ENCODE results near the gene EEF1E1.

DNA sequence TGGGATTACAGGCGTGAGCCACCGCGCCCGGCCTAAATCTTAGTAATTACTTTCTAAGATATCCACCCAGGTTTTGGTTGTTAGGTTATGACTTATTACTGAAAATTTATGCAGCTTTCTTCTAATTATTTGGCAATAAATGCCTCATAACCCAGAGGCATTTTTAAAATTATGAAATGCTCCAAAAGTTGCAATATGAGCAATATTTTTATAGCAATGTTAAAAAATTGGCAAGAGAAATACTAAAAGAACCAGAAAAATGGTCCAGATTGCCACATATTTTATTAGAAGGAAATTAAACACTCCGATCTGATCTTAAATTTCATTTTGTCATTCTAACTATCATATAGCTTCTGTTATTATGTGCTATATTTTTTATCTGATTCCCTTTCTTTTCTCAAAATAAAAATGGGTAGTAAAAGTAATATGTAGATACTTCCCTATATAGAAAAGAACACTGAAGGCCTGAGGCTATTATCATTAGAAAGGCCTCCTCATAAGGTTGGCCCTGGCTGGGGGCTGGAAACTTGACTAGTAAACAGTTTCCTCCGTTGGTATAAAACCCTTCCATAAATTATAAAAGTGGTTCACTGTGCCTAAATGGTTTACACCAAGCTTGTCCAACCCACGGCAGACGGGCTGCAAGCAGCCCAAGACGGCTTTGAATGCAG, 60.3 kb downstream of the EEF1E1 start:
- TF ChIP-seq EZH2 (IDR thresholded peaks at IDR 0.05; ENCODE audit: borderline replicate concordance, low read depth, low read length, severe bottlenecking): no peak
- TF ChIP-seq, protein P1, sequence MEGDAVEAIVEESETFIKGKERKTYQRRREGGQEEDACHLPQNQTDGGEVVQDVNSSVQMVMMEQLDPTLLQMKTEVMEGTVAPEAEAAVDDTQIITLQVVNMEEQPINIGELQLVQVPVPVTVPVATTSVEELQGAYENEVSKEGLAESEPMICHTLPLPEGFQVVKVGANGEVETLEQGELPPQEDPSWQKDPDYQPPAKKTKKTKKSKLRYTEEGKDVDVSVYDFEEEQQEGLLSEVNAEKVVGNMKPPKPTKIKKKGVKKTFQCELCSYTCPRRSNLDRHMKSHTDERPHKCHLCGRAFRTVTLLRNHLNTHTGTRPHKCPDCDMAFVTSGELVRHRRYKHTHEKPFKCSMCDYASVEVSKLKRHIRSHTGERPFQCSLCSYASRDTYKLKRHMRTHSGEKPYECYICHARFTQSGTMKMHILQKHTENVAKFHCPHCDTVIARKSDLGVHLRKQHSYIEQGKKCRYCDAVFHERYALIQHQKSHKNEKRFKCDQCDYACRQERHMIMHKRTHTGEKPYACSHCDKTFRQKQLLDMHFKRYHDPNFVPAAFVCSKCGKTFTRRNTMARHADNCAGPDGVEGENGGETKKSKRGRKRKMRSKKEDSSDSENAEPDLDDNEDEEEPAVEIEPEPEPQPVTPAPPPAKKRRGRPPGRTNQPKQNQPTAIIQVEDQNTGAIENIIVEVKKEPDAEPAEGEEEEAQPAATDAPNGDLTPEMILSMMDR (IDR thresholded peaks at IDR 0.05; ENCODE audit: borderline replicate concordance, extremely low read depth, low read length, poor library complexity, severe bottlenecking): no peak
